HCT116 (cell line): ENCODE data around the gene RLN1. TPM values are rescaled to one million over a fixed set of nuclear protein-coding genes. Genes with fewer than 3 reads are reported as not detected.

Source experiments
- ATAC-seq: fragments of 200-7000 bp; cut with Tn5 transposase; 2 replicates; pipeline ENCODE4 v1.9.1; 2020; ENCODE audit warnings: mild to moderate bottlenecking, moderate library complexity
- BruUV-seq: library from RNA; stranded (reverse); fragments of 400-500 nt; replicated peaks from 2 replicates; lab custom pipeline; 2021; lab: Mats Ljungman, UMichigan
- CTCF ChIA-PET: fragments of 300-600 bp; sonication (Branson Sonifier 250); formaldehyde crosslinking; loops from one replicate; lab custom pipeline; 2021; ENCODE audit warnings: antibody characterized with exemption; lab: Charles Lee
- POLR2A ChIA-PET: fragments of 300-600, 350-600 bp; sonication (Branson Sonifier 250); formaldehyde crosslinking; loops from one replicate; lab custom pipeline; 2021; ENCODE audit warnings: antibody characterized with exemption; lab: Charles Lee
- RAD21 ChIA-PET, 2 experiments: fragments of 300-600 bp; sonication (Branson Sonifier 250); formaldehyde crosslinking; loops; one replicate each; lab custom pipeline; 2023; ENCODE audit warnings: low total read pairs in 2 of 2; ENCODE audit not compliant: uncharacterized antibody in 2 of 2, unreplicated experiment in 2 of 2, low non-redundant PET in 1 of 2; lab: Charles Lee
- DNase-seq: peaks from one replicate; pipeline ENCODE4 v3.0.0-alpha.2; 2010; ENCODE audit warnings: low read depth, low spot score
- H2AFZ ChIP-seq: fragments of 200-600 bp; shearing (Covaris generic), sonication (generic); 2 replicates; pipeline ENCODE4 v1.6.1; 2017; ENCODE audit warnings: low read depth, mixed run types, mixed read lengths, antibody characterized with exemption, low read length; ENCODE audit not compliant: poor library complexity, severe bottlenecking
- H3K27ac ChIP-seq: 2 replicates; pipeline ENCODE4 v1.5.1; 2012; ENCODE audit warnings: low read depth, low read length
- H3K27me3 ChIP-seq: fragments of 200-600 bp; sonication (generic); 2 replicates; pipeline ENCODE4 v1.6.1; 2016; ENCODE audit warnings: mixed run types, low read length, mixed read lengths; ENCODE audit not compliant: insufficient read depth
- H3K36me3 ChIP-seq, 2 experiments: fragments of 200-500 bp in 1 of 2; fragments of 200-600 bp in 1 of 2; sonication (Bioruptor generic) in 1 of 2; sonication (generic) in 1 of 2; 2 replicates each; pipeline versions ENCODE4 v1.5.1 to v1.6.1; 2014 to 2016; ENCODE audit warnings: low read length in 2 of 2, inconsistent platforms in 1 of 2, mixed read lengths in 1 of 2, mixed run types in 1 of 2; ENCODE audit not compliant: insufficient read depth in 2 of 2, control insufficient read depth in 1 of 2
- H3K4me1 ChIP-seq, 2 experiments: fragments of 200-600 bp in 1 of 2; sonication (generic) in 1 of 2; 2 replicates each; pipeline versions ENCODE4 v1.5.1 to v1.6.1; 2012 to 2017; ENCODE audit warnings: low read length in 2 of 2, inconsistent platforms in 1 of 2, mild to moderate bottlenecking in 1 of 2, mixed read lengths in 1 of 2, mixed run types in 1 of 2, moderate library complexity in 1 of 2; ENCODE audit not compliant: insufficient read depth in 2 of 2, control insufficient read depth in 1 of 2
- H3K4me2 ChIP-seq: fragments of 200-600 bp; sonication (generic); 2 replicates; pipeline ENCODE4 v1.6.1; 2017; ENCODE audit warnings: mixed run types, low read length, mixed read lengths
- H3K4me3 ChIP-seq, 2 experiments: fragments of 200-600 bp in 1 of 2; sonication (generic) in 1 of 2; replicated peaks in 1 of 2; 2 replicates each; pipeline ENCODE4 v1.5.1; 2011 to 2016; ENCODE audit warnings: low read length in 2 of 2, control low read depth in 1 of 2, low read depth in 1 of 2, mild to moderate bottlenecking in 1 of 2, mixed read lengths in 1 of 2, mixed run types in 1 of 2
- H3K79me2 ChIP-seq: fragments of 200-600 bp; sonication (generic); 2 replicates; pipeline ENCODE4 v1.6.1; 2017; ENCODE audit warnings: mild to moderate bottlenecking, mixed run types, low read length, moderate library complexity, mixed read lengths; ENCODE audit not compliant: insufficient read depth
- H3K9ac ChIP-seq: fragments of 200-600 bp; sonication (generic); 2 replicates; pipeline ENCODE4 v1.6.1; 2016; ENCODE audit warnings: low read length, mixed read lengths
- H3K9me2 ChIP-seq: fragments of 200-600 bp; sonication (generic), shearing (Covaris generic); 2 replicates; pipeline ENCODE4 v1.6.1; 2017; ENCODE audit warnings: mixed run types, mild to moderate bottlenecking, moderate library complexity; ENCODE audit not compliant: insufficient read depth
- H3K9me3 ChIP-seq, 2 experiments: fragments of 200-500 bp in 1 of 2; fragments of 200-600 bp in 1 of 2; sonication (Bioruptor generic) in 1 of 2; sonication (generic) in 1 of 2; 2 replicates each; pipeline ENCODE4 v1.6.1; 2014 to 2017; ENCODE audit warnings: low read length in 2 of 2, mixed read lengths in 2 of 2, inconsistent platforms in 1 of 2, low read depth in 1 of 2, mild to moderate bottlenecking in 1 of 2, mixed run types in 1 of 2, moderate library complexity in 1 of 2; ENCODE audit not compliant: control insufficient read depth in 1 of 2, insufficient read depth in 1 of 2
- H4K20me1 ChIP-seq: fragments of 200-600 bp; sonication (generic), shearing (Covaris generic); 2 replicates; pipeline ENCODE4 v1.6.1; 2017; ENCODE audit warnings: mixed run types, mild to moderate bottlenecking, moderate library complexity; ENCODE audit not compliant: insufficient read depth
- CEBPB ChIP-seq: IDR thresholded peaks from 2 replicates; pipeline ENCODE4 v1.6.1; 2012; ENCODE audit warnings: low read depth
- ELF1 ChIP-seq: IDR thresholded peaks from 2 replicates; pipeline ENCODE4 v1.6.1; 2012; ENCODE audit warnings: low read depth, borderline replicate concordance
- EZH2 ChIP-seq: fragments of 200-600 bp; sonication (generic); IDR thresholded peaks from 2 replicates; pipeline ENCODE4 v1.6.1; 2017; ENCODE audit warnings: antibody characterized with exemption, mixed run types
- EZH2phosphoT487 ChIP-seq: fragments of 200-600 bp; IDR thresholded peaks from 2 replicates; pipeline ENCODE4 v1.6.1; 2018; ENCODE audit warnings: antibody characterized with exemption, borderline replicate concordance
- POLR2AphosphoS5 ChIP-seq: IDR thresholded peaks from 2 replicates; pipeline ENCODE4 v1.6.1; 2011; ENCODE audit warnings: mild to moderate bottlenecking, low read depth, low read length, moderate library complexity
- SIN3A ChIP-seq: IDR thresholded peaks from 2 replicates; pipeline ENCODE4 v1.6.1; 2012; ENCODE audit warnings: low read depth
- SP1 ChIP-seq: IDR thresholded peaks from 2 replicates; pipeline ENCODE4 v1.6.1; 2012; ENCODE audit warnings: low read depth
- SRF ChIP-seq: IDR thresholded peaks from 2 replicates; pipeline ENCODE4 v1.6.1; 2012; ENCODE audit warnings: low read depth
- TCF7L2 ChIP-seq: IDR thresholded peaks from 2 replicates; pipeline ENCODE4 v1.7.0; 2011; ENCODE audit warnings: borderline replicate concordance, inconsistent platforms; ENCODE audit not compliant: insufficient read depth, insufficient read length; ENCODE audit errors: extremely low read depth
- YY1 ChIP-seq: IDR thresholded peaks from 2 replicates; pipeline ENCODE4 v1.6.1; 2011; ENCODE audit warnings: low read length, low read depth, moderate library complexity, mild to moderate bottlenecking; ENCODE audit not compliant: insufficient replicate concordance; ENCODE audit errors: extremely low read depth
- ZNF274 ChIP-seq: fragments of 200-500 bp; sonication (Bioruptor generic); IDR thresholded peaks from 2 replicates; pipeline ENCODE4 v1.6.1; 2014; ENCODE audit warnings: mild to moderate bottlenecking, low read depth, low read length, inconsistent platforms
- intact Hi-C: fragments of 100-400 bp; cut with micrococcal nuclease; formaldehyde crosslinking; loops from 2 replicates; pipeline ENCODE4 v1.10.0; 2022
- total RNA-seq: library from RNA; stranded (reverse); gene quantifications from one replicate; pipeline ENCODE4 v1.2.1, GENCODE V29; 2021; ENCODE audit not compliant: unreplicated experiment
- TF ChIP-seq, protein P1 (sequence below), 3 experiments: fragments of 200-600 bp in 1 of 3; sonication (generic) in 1 of 3; IDR thresholded peaks in 2 of 3; conservative IDR thresholded peaks in 1 of 3; 2 replicates each; pipeline ENCODE4 v1.5.1; 2012 to 2017; ENCODE audit warnings: low read depth in 2 of 3, low read length in 2 of 3, antibody characterized with exemption in 1 of 3, borderline replicate concordance in 1 of 3, control low read depth in 1 of 3, mild to moderate bottlenecking in 1 of 3, mixed read lengths in 1 of 3, mixed run types in 1 of 3, moderate library complexity in 1 of 3; ENCODE audit not compliant: insufficient read depth in 1 of 3
- TF ChIP-seq, protein P2 (sequence below): IDR thresholded peaks from 2 replicates; pipeline ENCODE4 v1.6.1; 2012
- TF ChIP-seq, protein P3 (sequence below): IDR thresholded peaks from 2 replicates; pipeline ENCODE4 v1.6.1; 2011; ENCODE audit warnings: mild to moderate bottlenecking, low read length, moderate library complexity; ENCODE audit not compliant: insufficient replicate concordance; ENCODE audit errors: extremely low read depth

Gene RLN1
- total RNA-seq, 1 experiment from 2014 or later, result not detected

DNA sequence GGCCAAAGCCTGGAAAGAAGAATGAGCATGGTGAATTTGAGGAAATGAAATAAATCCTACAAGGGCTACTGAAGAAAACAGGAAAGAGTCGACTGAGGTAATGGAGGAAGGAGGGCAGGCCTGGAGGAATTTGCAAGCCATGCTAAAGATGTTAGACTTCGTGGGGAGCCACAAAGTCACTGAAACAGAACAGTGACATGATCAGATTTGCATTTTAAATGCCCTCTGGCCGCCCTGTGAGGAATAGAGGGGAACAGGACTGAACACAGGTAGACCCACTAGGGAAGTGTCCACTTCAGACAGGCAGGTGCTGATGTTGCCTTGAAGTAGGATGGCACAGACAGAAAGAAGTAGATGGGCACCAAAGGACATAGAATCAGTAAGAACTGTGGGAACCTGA lies 42.8 kb upstream of the RLN1 start:
- H3K27ac ChIP-seq, result no peak overlapping the region
- ATAC-seq, result no peak
- no peaks in the 10 kb centered on the region for H3K9me3 ChIP-seq
- ChIA-PET CTCF (no interaction called here), POLR2A (no interaction called here), RAD21 (no interaction called here)
- H3K9ac ChIP-seq, result no peak overlapping the region
- no peaks in the 10 kb centered on the region for H4K20me1 ChIP-seq
- no peak overlapping the region for H2AFZ ChIP-seq
- H3K4me2 ChIP-seq, result no peak overlapping the region
- H3K27me3 ChIP-seq, result no peaks in the 10 kb centered on the region
- no peak overlapping the region for H3K4me3 ChIP-seq
- TF ChIP-seq, protein P1, sequence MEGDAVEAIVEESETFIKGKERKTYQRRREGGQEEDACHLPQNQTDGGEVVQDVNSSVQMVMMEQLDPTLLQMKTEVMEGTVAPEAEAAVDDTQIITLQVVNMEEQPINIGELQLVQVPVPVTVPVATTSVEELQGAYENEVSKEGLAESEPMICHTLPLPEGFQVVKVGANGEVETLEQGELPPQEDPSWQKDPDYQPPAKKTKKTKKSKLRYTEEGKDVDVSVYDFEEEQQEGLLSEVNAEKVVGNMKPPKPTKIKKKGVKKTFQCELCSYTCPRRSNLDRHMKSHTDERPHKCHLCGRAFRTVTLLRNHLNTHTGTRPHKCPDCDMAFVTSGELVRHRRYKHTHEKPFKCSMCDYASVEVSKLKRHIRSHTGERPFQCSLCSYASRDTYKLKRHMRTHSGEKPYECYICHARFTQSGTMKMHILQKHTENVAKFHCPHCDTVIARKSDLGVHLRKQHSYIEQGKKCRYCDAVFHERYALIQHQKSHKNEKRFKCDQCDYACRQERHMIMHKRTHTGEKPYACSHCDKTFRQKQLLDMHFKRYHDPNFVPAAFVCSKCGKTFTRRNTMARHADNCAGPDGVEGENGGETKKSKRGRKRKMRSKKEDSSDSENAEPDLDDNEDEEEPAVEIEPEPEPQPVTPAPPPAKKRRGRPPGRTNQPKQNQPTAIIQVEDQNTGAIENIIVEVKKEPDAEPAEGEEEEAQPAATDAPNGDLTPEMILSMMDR (IDR thresholded peaks at IDR 0.05 in 2 of 3, conservative IDR thresholded peaks at IDR 0.05 in 1 of 3; ENCODE audit: borderline replicate concordance in 1 of 3, insufficient read depth in 1 of 3, low read depth in 2 of 3, low read length in 2 of 3), result no peak
- TF ChIP-seq YY1 (no peak), SP1 (no peak), EZH2 (no peak), TCF7L2 (no peak), POLR2AphosphoS5 (no peak), EZH2phosphoT487 (no peak), CEBPB (no peak), ZNF274 (no peak), SIN3A (no peak), ELF1 (no peak), SRF (no peak)
- TF ChIP-seq, protein P2, sequence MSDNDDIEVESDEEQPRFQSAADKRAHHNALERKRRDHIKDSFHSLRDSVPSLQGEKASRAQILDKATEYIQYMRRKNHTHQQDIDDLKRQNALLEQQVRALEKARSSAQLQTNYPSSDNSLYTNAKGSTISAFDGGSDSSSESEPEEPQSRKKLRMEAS, result no peak
- TF ChIP-seq, protein P3, sequence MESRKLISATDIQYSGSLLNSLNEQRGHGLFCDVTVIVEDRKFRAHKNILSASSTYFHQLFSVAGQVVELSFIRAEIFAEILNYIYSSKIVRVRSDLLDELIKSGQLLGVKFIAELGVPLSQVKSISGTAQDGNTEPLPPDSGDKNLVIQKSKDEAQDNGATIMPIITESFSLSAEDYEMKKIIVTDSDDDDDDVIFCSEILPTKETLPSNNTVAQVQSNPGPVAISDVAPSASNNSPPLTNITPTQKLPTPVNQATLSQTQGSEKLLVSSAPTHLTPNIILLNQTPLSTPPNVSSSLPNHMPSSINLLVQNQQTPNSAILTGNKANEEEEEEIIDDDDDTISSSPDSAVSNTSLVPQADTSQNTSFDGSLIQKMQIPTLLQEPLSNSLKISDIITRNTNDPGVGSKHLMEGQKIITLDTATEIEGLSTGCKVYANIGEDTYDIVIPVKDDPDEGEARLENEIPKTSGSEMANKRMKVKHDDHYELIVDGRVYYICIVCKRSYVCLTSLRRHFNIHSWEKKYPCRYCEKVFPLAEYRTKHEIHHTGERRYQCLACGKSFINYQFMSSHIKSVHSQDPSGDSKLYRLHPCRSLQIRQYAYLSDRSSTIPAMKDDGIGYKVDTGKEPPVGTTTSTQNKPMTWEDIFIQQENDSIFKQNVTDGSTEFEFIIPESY, result no peak
- no peaks in the 10 kb centered on the region for H3K4me1 ChIP-seq
- no peaks in the 10 kb centered on the region for H3K79me2 ChIP-seq
- H3K36me3 ChIP-seq, result no peaks in the 10 kb centered on the region
- DNase-seq, result no peak
- BruUV-seq, result no TSS peak
- intact Hi-C loops, result no loop called here
- H3K9me2 ChIP-seq, result no peaks in the 10 kb centered on the region
